ENCODE data around the gene APEH.

- TF ChIP-seq PATZ1 (tag by site-specific recombination; IDR thresholded peaks at IDR 0.05) (no peak), CTCF (tag by site-specific recombination; IDR thresholded peaks at IDR 0.05) (no peak), ZNF362 (tag by site-specific recombination; IDR thresholded peaks at IDR 0.05) (no peak), ZNF426 (tag by site-specific recombination; IDR thresholded peaks at IDR 0.05) (no peak)
These were observed 9.0 kb downstream of the APEH start for GRCh38 chr3:49683162-49683561.
